Peyer's patch (tissue), 4 donors: ENCODE data around the gene APOBEC3G. TPM values are rescaled to one million over a fixed set of nuclear protein-coding genes. Genes with fewer than 3 reads are reported as not detected.

ENCODE experiments used
- DNase-seq, 3 donors: peaks; one replicate each; pipeline ENCODE4 v3.0.0-alpha.2; 2017 to 2019
- H3K27ac ChIP-seq, 4 donors: fragments of 200-600 bp; sonication (generic); one replicate each; pipeline ENCODE4 v1.5.1; 2016 to 2019
- H3K27me3 ChIP-seq, 2 donors: fragments of 200-600 bp; sonication (generic); one replicate each; pipeline ENCODE4 v1.5.1; 2019
- H3K36me3 ChIP-seq, 3 donors: fragments of 200-600 bp; sonication (generic); one replicate each; pipeline ENCODE4 v1.5.1; 2016 to 2019
- H3K4me1 ChIP-seq, 4 donors: fragments of 200-600 bp; sonication (generic); one replicate each; pipeline ENCODE4 v1.5.1; 2016 to 2019
- H3K4me3 ChIP-seq, 4 donors: fragments of 200-600 bp; sonication (generic); 1 replicate in 3 of 4; 2 replicates in 1 of 4; pipeline ENCODE4 v1.5.1; 2016 to 2019; ENCODE audit warnings: mild to moderate bottlenecking in 1 of 4
- H3K9me3 ChIP-seq, 4 donors: fragments of 200-600 bp; sonication (generic); one replicate each; pipeline ENCODE4 v1.5.1; 2016 to 2019; ENCODE audit warnings: mild to moderate bottlenecking in 1 of 4
- POLR2A ChIP-seq, 2 donors: fragments of 450-650 bp; IDR thresholded peaks; one replicate each; pipeline ENCODE4 v1.5.1; 2017; ENCODE audit warnings: antibody characterized with exemption in 2 of 2, mild to moderate bottlenecking in 2 of 2, moderate library complexity in 2 of 2
- total RNA-seq, 4 donors: library from RNA; depleted of rRNA; stranded (reverse); fragments of >200 nt; gene quantifications; one replicate each; pipeline ENCODE4 v1.1.0, GENCODE V29; 2016
- TF ChIP-seq, protein P1 (sequence below), 6 experiments: fragments of 450-650 bp in 4 of 6; fragments of 200-600 bp in 2 of 6; sonication (generic) in 1 of 6; IDR thresholded peaks; one replicate each; pipeline ENCODE4 v1.5.1; 2017 to 2019; ENCODE audit warnings: antibody characterized with exemption in 6 of 6, mild to moderate bottlenecking in 3 of 6, moderate library complexity in 1 of 6

APOBEC3G gene
- total RNA-seq, 4 donors from 2014 or later, result 2.1 to 8.3 (median 4.7) TPM

DNA sequence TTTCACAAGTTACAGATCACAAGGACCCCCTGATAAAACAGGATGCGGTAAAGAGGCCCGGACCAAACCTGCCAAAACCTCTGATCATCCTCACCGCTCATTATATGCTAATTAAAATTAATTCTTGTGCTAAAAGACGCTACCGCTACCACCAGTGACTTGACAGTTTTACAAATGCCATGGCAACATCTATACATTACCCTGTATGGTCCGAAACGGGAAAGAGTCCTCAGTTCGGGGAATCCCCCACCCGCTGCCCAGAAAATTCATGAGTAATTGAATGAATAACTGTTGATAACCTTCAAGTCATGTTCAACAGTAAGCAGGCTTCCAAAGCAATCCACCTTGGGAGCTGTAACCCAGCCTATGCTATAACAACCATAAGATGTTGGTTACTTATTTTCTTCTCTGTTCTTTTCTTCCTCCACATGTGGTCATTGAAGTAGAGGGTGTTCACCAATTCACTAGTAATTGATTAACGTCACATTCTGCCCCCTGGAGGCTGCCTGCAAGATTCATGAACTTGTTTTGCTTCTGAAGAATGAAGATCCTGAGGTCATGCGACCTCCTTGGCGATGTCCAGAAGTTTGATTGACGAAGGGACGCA lies 40.6 kb downstream of the APOBEC3G start:
- H3K4me1 ChIP-seq, result peaks cover 0 to 4% (median 0%) of the 10 kb centered on the region in 4 donors
- peak in 2 of 3 donors; percentile 82 to 93 for DNase-seq
- H3K9me3 ChIP-seq, result no peaks in the 10 kb centered on the region
- H3K4me3 ChIP-seq, result no peak overlapping the region
- peak overlapping the region in 1 of 4 donors; percentile 45 for H3K27ac ChIP-seq
- H3K27me3 ChIP-seq, result no peaks in the 10 kb centered on the region
- TF ChIP-seq, protein P1, sequence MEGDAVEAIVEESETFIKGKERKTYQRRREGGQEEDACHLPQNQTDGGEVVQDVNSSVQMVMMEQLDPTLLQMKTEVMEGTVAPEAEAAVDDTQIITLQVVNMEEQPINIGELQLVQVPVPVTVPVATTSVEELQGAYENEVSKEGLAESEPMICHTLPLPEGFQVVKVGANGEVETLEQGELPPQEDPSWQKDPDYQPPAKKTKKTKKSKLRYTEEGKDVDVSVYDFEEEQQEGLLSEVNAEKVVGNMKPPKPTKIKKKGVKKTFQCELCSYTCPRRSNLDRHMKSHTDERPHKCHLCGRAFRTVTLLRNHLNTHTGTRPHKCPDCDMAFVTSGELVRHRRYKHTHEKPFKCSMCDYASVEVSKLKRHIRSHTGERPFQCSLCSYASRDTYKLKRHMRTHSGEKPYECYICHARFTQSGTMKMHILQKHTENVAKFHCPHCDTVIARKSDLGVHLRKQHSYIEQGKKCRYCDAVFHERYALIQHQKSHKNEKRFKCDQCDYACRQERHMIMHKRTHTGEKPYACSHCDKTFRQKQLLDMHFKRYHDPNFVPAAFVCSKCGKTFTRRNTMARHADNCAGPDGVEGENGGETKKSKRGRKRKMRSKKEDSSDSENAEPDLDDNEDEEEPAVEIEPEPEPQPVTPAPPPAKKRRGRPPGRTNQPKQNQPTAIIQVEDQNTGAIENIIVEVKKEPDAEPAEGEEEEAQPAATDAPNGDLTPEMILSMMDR (IDR thresholded peaks at IDR 0.05), result peak; percentile 57 to 77 (median 74)
- no peak for TF ChIP-seq POLR2A (IDR thresholded peaks at IDR 0.05)
- no peaks in the 10 kb centered on the region for H3K36me3 ChIP-seq

DNA sequence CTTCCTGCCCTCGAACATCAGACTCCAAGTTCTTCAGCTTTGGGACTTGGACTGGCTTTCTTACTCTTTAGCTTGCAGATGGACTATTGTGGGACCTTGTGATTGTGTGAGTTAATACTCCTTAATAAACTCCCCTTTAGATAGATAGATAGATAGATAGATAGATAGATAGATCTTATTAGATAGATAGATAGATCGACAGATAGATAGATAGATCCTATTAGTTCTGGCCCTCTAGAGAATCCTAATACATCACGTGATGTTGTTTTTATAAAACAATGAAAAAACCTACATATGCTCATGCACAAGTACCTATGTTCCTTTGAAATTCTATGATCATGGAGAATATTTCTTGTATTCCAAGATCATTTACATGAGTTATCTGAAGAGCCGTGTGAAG lies 43.9 kb downstream of the APOBEC3G start:
- TF ChIP-seq POLR2A (IDR thresholded peaks at IDR 0.05), result no peak
- TF ChIP-seq, protein P1 (IDR thresholded peaks at IDR 0.05), result no peak
- Histone ChIP-seq H3K4me1 (no peaks in the 10 kb centered on the region), H3K27ac (no peak overlapping the region), H3K9me3 (no peaks in the 10 kb centered on the region), H3K4me3 (no peak overlapping the region), H3K27me3 (no peaks in the 10 kb centered on the region), H3K36me3 (no peaks in the 10 kb centered on the region)
- DNase-seq, result no peak

DNA sequence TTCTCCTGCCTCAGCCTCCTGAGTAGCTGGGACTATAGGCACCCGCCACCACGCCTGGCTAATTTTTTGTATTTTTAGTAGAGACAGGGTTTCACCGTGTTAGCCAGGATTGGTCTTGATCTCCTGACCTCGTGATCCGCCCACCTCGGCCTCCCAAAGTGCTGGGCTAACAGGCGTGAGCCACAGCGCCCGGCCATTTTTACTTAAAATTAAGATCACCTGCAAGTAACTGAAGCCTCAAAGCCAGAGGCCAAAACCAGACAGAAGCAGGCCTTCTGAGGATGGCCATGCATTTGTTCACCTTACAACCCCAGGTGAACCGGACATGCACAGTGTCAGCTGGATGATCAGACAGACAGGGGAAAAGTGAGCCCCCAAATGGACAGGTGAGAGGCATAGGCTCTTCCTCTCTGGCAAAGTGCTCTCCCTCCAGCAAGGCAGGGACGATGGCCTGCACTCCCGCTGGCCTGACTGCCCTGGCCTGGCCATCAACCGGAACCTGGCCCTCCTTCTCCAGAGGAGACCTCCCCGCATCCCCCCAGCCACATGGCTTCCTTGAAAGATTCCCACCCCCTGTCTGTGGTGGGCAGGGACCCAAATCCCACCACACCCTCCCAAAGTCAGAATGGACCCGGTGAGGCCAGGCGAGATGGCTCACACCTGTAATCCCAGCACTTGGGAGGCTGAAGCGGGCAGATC lies 45.8 kb downstream of the APOBEC3G start:
- Histone ChIP-seq H3K27ac (no peak overlapping the region), H3K36me3 (no peaks in the 10 kb centered on the region), H3K9me3 (no peaks in the 10 kb centered on the region), H3K4me1 (no peaks in the 10 kb centered on the region), H3K4me3 (no peak overlapping the region), H3K27me3 (no peaks in the 10 kb centered on the region)
- TF ChIP-seq, protein P1 (IDR thresholded peaks at IDR 0.05), result no peak
- TF ChIP-seq POLR2A (IDR thresholded peaks at IDR 0.05), result no peak
- no peak for DNase-seq

DNA sequence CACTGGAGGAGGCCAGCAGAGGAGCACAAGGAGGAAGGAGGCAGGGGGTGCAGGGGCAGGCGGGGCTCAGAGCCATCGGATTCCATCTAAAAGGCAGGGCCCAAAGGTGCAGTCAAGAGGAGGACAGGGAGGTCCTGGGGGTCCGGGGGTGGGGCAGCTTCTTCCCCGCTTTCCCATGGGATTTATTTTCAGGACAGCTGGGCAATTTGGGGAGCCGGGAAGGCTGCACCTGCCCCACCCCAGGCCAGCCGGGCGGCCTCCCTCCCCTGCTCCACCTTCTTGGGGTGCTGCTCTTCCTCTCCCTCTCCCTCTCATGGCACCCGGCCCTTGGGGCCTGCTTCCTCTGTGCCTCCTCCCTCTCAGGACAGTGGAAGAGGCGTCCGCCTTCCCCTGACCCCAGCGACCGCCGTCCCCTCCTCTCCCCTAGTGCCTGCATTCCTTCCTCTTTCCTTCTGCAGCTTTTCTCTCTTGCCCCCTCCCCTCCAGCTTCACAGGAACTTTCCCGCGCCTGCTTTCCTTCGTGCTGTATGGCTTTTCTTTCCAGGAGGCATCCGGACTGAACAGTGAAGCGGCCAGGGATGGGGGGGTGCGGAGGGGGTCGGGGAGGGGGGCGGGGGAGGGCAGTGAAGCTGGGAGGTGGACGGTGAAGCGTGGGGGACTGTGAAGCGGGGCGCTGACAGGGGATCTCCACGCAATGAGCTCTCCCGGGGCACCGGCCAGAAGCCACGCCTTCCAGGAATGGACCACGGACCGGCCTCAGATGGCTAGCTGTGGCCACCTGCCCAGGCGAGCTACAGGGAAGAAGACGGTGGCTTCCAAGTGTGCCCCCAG lies 46.9 kb downstream of the APOBEC3G start:
- Histone ChIP-seq H3K36me3 (no peaks in the 10 kb centered on the region), H3K27ac (no peak overlapping the region), H3K4me1 (peaks cover 0 to 7% (median 0%) of the 10 kb centered on the region in 4 donors), H3K4me3 (no peak overlapping the region), H3K27me3 (no peaks in the 10 kb centered on the region), H3K9me3 (no peaks in the 10 kb centered on the region)
- TF ChIP-seq, protein P1 (IDR thresholded peaks at IDR 0.05), result no peak
- TF ChIP-seq POLR2A (IDR thresholded peaks at IDR 0.05), result no peak
- no peak for DNase-seq

DNA sequence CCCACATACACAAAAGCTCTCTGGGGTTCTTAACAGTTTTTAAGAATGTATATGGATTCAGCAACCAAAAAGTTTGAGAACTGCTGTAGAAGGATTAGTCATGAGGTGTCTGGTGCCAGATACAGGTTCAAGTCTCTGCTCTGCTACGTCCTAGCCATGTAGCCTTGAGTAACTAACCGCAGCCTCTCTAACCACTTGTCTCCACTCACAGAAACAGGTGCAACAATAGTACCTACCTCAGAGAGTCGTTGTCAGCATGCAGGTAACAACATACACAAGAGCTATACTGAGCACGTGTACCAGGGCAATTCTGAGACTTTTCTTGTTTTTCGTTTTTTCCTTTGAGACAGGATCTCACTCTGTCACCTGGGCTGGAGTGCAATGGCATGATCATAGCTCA lies 48.5 kb downstream of the APOBEC3G start:
- no peaks in the 10 kb centered on the region for H3K27me3 ChIP-seq
- no peak for DNase-seq
- H3K36me3 ChIP-seq, result no peaks in the 10 kb centered on the region
- H3K9me3 ChIP-seq, result no peaks in the 10 kb centered on the region
- no peak overlapping the region for H3K4me3 ChIP-seq
- TF ChIP-seq POLR2A (IDR thresholded peaks at IDR 0.05), result no peak
- TF ChIP-seq, protein P1 (IDR thresholded peaks at IDR 0.05), result no peak
- H3K27ac ChIP-seq, result no peak overlapping the region
- H3K4me1 ChIP-seq, result peaks cover 0 to 16% (median 0%) of the 10 kb centered on the region in 4 donors
